Activated CD4-positive, alpha-beta T cell treated with anti-CD3 and anti-CD28 coated beads, Interleukin-2, amount 50 U/mL, for 1 hour (primary cell): ENCODE results near the gene HAUS8.

ENCODE experiments used
- DNase-seq: peaks from one replicate; pipeline ENCODE4 v3.0.0-alpha.2; 2020

The HAUS8 gene

GRCh38 chr19:17074634-17075034 lies 618 bp downstream of the HAUS8 start:
- no peak for DNase-seq

- DNase-seq: no peak
Observed at GRCh38 chr19:17073869-17074633, 1.2 kb downstream of the HAUS8 start.

DNA sequence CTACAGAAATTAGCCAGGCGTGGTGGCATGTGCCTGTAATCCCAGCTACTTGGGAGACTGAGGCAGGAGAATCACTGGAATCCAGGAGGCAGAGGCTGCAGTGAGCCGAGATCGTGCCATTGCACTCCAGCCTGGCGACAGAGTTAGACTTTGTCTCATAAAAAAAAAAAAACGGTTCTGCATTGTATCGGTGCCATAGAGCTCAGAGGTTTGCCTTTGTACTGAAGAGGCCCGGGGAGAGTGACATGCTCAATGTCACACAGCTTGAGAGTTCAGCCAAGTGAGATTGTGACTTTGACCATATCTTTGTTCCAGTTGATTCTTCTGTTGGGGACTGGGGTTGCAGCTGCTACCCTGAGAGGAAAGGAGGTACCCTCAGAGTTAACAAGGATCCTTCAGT lies 4.3 kb downstream of the HAUS8 start:
- DNase-seq: no peak

GRCh38 chr19:17070421-17070820 lies 4.8 kb downstream of the HAUS8 start:
- DNase-seq: no peak

DNA sequence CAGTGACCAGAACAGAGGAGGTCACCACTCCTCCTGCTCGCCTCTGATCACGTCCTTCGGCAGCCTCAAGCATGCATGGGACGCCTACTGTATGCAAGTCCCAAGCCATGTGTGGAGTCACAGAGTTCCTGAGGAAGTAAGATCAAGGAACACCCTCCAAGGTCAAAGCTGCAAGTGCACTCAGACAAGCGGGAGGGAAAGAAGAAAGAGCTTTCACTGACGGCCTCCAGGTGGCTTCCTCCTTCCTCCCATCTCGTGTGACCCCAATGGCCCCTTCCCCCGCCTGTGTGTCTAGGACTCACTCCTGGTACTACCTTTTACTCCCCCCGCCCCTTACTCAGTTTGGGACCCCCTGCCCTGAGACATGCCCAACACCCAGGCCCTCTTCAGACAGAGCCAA lies 6.1 kb downstream of the HAUS8 start:
- DNase-seq: no peak

DNA sequence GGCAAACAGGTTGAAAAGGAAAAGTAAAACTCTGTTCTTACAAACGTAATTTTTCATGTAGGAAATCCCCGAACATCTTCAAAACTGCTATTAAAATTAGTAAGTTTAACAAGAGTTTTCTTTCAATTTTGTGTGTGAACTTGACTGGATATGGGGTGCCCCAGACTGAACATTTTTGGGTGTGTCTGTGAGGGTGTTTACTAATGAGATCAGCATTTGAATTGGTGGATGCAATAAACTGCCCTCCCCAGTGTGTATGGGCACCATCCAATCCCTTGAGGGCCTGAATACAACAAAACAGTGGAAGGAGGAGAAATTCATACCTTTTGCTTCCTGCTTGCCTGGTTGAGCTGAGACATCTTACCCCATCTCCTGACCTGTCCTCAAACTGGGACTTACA lies 11.8 kb downstream of the HAUS8 start:
- DNase-seq: no peak

DNA sequence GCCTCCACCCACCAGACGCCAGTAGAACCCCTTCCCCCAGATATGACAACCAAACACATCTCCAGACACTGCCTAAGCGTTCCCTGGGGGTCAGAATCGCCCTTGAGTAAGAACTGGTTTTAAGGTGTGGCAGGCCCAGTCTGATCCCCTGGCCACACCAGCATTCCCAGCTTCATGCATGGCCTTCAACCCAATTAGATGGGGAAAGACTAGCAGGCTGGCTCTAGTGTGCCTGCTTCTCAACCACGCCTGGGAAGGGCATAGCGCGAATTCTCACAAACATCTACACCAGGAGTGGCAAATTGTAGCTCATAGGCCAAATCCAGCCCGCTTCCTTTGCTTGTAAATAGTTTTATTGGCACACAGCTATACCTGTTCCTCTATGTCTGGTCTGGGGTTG lies 13.6 kb downstream of the HAUS8 start:
- DNase-seq: no peak

GRCh38 chr19:17061205-17061604 lies 14.0 kb downstream of the HAUS8 start:
- no peak for DNase-seq

DNA sequence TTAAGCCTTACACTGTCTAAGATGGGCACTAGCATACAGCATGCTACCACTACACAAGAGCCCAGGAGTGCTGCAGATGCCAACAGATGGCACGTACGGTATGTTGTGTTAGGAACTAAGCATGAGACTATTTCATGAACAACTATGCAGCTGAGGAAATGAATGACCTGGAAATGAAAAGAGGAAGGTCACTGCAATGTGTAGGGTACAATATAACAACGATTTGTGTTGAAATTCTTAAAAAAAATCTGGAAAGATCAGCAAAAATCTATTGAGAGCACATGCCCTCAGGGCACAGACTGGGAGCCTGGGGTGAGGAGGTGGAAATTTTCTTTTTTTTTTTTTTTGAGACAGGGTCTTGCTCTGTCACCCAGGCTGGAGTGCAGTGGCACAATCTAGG lies 14.4 kb downstream of the HAUS8 start:
- DNase-seq: no peak

GRCh38 chr19:17058236-17058635 lies 17.0 kb downstream of the HAUS8 start:
- DNase-seq: no peak

DNA sequence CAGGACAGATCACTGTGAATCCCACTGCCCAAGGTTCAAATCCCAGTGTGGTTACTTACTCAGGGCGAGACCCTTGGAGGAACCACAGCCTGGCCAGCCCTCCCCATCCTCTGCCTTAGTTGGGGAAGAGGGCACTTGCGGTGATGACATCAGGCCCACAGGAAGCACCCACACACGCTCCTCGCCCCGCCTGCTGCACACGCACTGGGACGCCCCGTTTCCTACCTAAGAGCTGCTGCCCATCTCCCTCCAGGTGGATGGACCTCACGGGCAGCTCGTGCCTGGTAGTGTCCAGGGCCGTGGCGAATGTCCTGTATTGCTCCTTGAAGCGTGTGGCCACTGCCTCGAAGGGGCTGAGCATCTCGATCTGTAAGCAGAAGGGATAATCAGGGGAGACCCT lies 19.6 kb downstream of the HAUS8 start:
- DNase-seq: no peak

GRCh38 chr19:17054746-17055145 lies 20.5 kb downstream of the HAUS8 start:
- DNase-seq: no peak

DNA sequence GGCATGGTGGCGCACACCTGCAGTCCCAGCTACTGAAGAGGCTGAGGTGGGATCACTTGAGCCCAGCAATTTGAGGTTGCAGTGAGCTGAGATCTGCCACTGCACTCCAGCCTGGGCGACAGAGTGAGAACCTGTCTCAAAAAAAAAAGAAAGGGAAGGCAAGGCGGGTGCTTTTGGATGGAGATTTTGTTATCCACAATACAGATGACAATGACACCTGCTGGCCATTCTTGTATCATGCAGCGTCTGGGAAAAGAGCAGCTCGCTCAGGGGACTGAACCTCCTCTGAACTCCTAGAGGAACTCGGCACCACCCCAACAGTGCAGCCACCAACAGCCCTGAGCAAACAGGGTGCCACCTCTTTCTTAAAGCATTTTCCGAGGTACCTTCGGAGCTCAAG lies 22.8 kb downstream of the HAUS8 start:
- DNase-seq: peak; percentile 31

DNA sequence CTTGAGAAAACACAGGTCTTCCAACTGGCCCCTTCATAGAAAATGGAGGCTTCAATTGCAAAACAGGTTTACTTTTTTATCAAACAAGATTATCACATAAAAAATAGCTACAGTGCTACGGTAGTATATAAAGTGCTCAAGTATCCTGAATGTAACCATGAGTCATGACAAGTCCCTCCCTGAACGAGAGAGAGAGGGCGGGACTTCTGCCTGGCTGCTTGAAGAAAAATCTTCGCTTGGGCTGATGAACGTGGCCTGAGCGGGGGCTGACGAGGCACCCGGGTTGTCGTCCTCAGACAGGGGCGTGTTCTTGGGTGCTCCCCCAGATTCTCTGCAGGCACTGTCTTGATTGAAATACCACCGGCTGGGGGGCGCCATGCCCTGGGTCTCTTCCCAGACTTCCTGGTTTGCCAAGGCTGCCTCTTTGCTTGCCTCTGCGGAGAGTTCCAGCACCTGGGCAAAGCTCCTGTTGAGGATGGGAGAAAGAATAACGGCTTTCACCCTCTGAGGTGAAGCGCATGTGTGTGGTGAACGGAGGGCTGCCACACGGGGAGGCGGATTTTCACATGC lies 25.5 kb downstream of the HAUS8 start:
- no peak for DNase-seq

- no peak for DNase-seq
Observed at GRCh38 chr19:17048885-17049453, 26.3 kb downstream of the HAUS8 start.

DNA sequence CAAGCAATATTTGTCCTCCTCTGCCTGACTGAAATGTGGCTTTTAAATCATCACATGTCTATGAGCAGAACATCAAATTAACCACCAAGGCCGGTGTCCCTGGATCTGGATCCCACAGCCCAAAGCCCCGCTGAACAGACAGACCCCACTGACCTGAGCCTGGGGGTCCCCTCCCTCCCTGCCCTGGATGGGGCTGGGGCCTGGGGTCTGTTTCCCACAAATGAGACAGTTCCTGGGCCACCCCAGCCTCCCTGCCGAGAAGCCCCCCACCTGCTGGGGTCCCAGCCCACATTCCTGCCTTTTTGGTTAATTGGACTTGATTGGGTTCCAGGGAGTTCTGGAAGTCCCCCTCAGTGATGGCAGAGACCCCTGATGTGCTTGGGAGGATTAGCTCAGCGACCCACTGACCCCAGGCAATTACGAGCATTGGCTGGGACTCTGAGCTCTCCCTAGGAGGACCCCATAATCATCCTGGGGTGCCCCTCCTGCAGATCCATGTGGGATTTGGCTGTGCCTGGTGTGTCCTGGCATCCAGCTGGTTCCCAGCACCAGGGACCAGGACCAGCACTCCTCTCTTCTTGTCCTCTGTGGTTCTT lies 29.2 kb downstream of the HAUS8 start:
- no peak for DNase-seq

DNA sequence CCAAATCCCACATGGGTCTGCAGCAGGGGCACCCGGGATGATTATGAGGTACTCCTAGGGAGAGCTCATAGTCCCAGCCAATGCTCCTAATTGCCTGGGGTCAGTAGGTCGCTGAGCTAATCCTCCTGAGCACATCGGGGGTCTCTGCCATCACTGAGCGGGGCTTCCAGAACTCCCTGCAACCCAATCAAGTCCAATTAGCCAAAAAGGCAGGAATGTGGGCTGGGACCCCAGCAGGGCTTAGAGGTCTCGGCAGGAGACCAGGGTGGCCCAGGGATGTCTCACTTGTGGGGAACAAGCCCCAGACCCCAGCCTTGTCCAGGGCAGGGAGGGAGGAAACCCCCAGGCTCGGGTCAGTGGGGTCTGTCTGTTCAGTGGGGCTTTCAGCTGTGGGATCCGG lies 31.5 kb downstream of the HAUS8 start:
- DNase-seq: no peak

DNA sequence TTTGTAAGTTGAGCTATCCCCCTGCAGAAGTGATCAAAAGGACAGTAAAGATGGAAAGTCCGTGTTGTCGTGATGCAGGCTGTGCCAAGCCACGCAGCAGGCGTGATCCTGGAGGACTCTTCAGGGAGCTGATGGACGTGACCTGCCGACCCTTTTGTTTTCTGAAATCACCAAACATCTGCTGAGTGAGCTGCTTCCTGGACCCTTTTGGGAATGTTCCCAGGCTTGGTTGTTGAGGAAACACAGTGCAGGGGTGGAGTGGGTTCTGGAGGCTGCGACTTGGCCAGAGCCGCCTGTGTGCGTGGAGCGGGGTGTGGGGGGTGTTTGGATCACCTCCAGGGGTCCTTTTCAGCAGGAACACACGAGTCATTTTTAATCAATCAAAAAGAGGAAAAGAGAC lies 33.3 kb downstream of the HAUS8 start:
- DNase-seq: no peak

- DNase-seq: no peak
Observed at GRCh38 chr19:17037966-17038500, 37.2 kb downstream of the HAUS8 start.

GRCh38 chr19:17037184-17037583 lies 38.1 kb downstream of the HAUS8 start:
- no peak for DNase-seq

GRCh38 chr19:17036640-17037039 lies 38.6 kb downstream of the HAUS8 start:
- no peak for DNase-seq

DNA sequence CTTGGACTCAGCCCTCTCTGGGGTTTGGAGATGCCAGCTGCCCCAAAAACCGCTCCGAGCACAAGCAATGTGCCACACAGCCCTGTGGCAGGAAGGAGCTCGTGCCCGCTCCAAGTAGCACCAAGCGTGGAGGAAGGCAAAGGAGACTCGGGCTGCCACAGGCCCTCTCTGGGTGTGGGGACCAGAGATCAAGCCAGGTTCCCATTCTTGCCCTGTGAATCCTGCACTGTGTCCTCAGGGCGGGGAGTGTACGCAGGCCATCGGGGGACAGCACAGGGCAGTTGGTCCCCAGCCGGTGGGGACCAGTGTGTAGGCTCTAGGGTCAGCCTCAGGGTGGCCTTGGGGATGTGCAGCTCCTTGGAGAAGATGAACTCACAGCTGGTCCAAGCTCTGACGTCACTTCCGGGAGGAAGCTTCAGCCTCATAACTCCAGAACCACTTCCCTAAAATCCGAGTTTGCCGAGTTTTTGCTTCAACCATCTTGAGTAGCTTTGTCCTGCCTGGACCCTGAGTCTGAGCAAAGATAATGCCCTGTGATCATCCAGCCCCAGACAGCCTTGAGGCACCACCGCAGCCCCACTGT lies 39.3 kb downstream of the HAUS8 start:
- no peak for DNase-seq

DNA sequence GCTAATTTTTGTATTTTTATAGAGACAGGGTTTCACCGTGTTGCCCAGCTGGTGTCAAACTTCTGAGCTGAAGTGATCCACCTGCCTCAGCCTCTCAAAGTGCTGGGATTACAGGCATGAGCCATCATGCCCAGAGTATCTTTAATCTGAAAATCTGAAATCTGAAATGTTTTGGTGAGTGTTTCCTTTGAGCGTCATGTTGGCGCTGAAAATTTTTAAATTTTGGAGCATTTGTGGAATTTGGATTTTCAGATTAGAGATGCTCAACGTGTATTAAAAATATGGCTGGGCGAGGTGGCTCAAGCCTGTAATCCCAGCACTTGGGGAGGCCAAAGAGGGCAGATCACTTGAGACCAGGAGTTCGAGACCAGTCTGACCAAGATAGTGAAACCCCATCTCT lies 43.5 kb downstream of the HAUS8 start:
- DNase-seq: no peak

GRCh38 chr19:17027535-17027975 lies 47.7 kb downstream of the HAUS8 start:
- no peak for DNase-seq
